SU-DHL-6 (cell line): ENCODE measurements around the gene EIF1AD.

Source experiments
- EZH2phosphoT487 ChIP-seq: fragments of 200-600 bp; sonication (generic), shearing (Covaris generic); conservative IDR thresholded peaks from 2 replicates; pipeline ENCODE4 v1.6.1; 2018; ENCODE audit warnings: mild to moderate bottlenecking, antibody characterized with exemption, low read length, moderate library complexity, mixed read lengths
- TF ChIP-seq, protein P1 (sequence below): fragments of 200-600 bp; sonication (generic); IDR thresholded peaks from one replicate; pipeline ENCODE4 v1.5.1; 2017; ENCODE audit warnings: antibody characterized with exemption, mild to moderate bottlenecking, low read length, moderate library complexity; ENCODE audit not compliant: insufficient read depth, poor library complexity, severe bottlenecking

DNA sequence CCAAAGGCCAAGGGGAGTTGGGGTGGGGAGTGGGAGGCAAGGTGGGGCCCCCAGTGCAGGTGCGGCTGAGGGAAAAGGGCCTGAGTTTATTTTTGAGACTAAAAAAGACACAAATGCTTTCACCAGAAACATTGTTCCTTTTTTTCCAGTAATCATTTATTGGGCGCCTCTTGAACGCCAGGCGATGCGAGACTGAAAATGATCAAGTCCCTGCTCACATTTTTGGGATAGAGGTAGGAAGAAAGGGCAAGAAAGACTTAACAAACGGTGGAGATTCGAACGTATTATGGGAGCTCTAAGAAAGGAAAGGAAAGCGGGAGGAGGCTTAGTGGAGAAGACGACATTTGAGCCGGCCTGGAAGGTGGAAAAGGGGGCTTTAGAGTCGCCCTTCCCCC, 49.4 kb upstream of the EIF1AD start:
- TF ChIP-seq, protein P1, sequence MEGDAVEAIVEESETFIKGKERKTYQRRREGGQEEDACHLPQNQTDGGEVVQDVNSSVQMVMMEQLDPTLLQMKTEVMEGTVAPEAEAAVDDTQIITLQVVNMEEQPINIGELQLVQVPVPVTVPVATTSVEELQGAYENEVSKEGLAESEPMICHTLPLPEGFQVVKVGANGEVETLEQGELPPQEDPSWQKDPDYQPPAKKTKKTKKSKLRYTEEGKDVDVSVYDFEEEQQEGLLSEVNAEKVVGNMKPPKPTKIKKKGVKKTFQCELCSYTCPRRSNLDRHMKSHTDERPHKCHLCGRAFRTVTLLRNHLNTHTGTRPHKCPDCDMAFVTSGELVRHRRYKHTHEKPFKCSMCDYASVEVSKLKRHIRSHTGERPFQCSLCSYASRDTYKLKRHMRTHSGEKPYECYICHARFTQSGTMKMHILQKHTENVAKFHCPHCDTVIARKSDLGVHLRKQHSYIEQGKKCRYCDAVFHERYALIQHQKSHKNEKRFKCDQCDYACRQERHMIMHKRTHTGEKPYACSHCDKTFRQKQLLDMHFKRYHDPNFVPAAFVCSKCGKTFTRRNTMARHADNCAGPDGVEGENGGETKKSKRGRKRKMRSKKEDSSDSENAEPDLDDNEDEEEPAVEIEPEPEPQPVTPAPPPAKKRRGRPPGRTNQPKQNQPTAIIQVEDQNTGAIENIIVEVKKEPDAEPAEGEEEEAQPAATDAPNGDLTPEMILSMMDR, result no peak
- TF ChIP-seq EZH2phosphoT487, result no peak
